HepG2 (cell line): Measurements from ENCODE around the gene MAP3K8. TPM values are rescaled to one million over a fixed set of nuclear protein-coding genes. Genes with fewer than 3 reads are reported as not detected.
A peak's percentile ranks its signal among the peaks of the same experiment; 100 is the strongest.

Experiments used
- ATAC-seq: fragments of 200-7000 bp; cut with Tn5 transposase; 3 replicates; pipeline ENCODE4 v1.9.1; 2020; ENCODE audit warnings: mild to moderate bottlenecking, moderate library complexity
- BruUV-seq: library from RNA; stranded (reverse); fragments of 400-500 nt; replicated peaks from 2 replicates; lab custom pipeline; 2021; lab: Mats Ljungman, UMichigan
- CTCF ChIA-PET: fragments of 300-600 bp; formaldehyde crosslinking; extraction: SDS; loops from one replicate; lab custom pipeline; 2021; ENCODE audit warnings: low total read pairs, inconsistent platforms, low intra/inter-chr PET ratio; lab: Yijun Ruan, JAX
- POLR2A ChIA-PET: fragments of 350-600 bp; sonication (Branson Sonifier 250); formaldehyde crosslinking; loops from one replicate; lab custom pipeline; 2020; ENCODE audit warnings: antibody characterized with exemption, inconsistent platforms; lab: Yijun Ruan, JAX
- DNase-seq: peaks from one replicate; pipeline ENCODE4 v3.0.0-alpha.2; 2015; ENCODE audit warnings: low spot score
- FAIRE-seq: peaks from 3 replicates; lab custom pipeline; 2011; peaks lifted over from hg19 to GRCh38; lab: Jason Lieb, UNC
- H2AFZ ChIP-seq: one replicate; pipeline ENCODE4 v1.6.1; 2011; ENCODE audit warnings: low read length, inconsistent platforms
- H3K27ac ChIP-seq: fragments of 300-600 bp; 3 replicates; pipeline ENCODE4 v1.8.0; 2011; ENCODE audit warnings: mixed run types, mild to moderate bottlenecking, mixed read lengths, low read length, inconsistent platforms; ENCODE audit not compliant: insufficient read depth; ENCODE audit errors: extremely low read length
- H3K27me3 ChIP-seq, 2 experiments: fragments of 200-600 bp in 1 of 2; 2 replicates in 1 of 2; 3 replicates in 1 of 2; pipeline versions ENCODE4 v1.6.0 to v1.8.0; 2011; ENCODE audit warnings: low read length in 2 of 2, mild to moderate bottlenecking in 2 of 2, moderate library complexity in 2 of 2, inconsistent platforms in 1 of 2; ENCODE audit not compliant: insufficient read depth in 2 of 2, control insufficient read depth in 1 of 2
- H3K36me3 ChIP-seq, 2 experiments: fragments of 200-600 bp in 1 of 2; replicated peaks in 1 of 2; 2 replicates in 1 of 2; 3 replicates in 1 of 2; pipeline versions ENCODE4 v1.5.1 to v1.8.0; 2011; ENCODE audit warnings: low read length in 2 of 2, inconsistent platforms in 1 of 2; ENCODE audit not compliant: insufficient read depth in 2 of 2, control insufficient read depth in 1 of 2
- H3K4me1 ChIP-seq: 2 replicates; pipeline ENCODE4 v1.5.1; 2012; ENCODE audit warnings: low read length, inconsistent platforms; ENCODE audit not compliant: insufficient read depth
- H3K4me2 ChIP-seq: 2 replicates; pipeline ENCODE4 v1.6.0; 2011; ENCODE audit warnings: low read depth, low read length, inconsistent platforms
- H3K4me3 ChIP-seq, 3 experiments: fragments of 200-600 bp in 1 of 3; sonication (generic), shearing (Covaris generic) in 1 of 3; replicated peaks in 1 of 3; 2 replicates each; pipeline ENCODE4 v1.5.1; 2011 to 2016; ENCODE audit warnings: low read length in 3 of 3, inconsistent platforms in 2 of 3, low read depth in 2 of 3, mild to moderate bottlenecking in 2 of 3, control low read depth in 1 of 3, mixed read lengths in 1 of 3; ENCODE audit not compliant: insufficient read depth in 1 of 3
- H3K79me2 ChIP-seq: one replicate; pipeline ENCODE4 v1.6.1; 2011; ENCODE audit warnings: low read length, inconsistent platforms; ENCODE audit not compliant: insufficient read depth
- H3K9ac ChIP-seq: 2 replicates; pipeline ENCODE4 v1.6.0; 2011; ENCODE audit warnings: mild to moderate bottlenecking, low read depth, low read length, inconsistent platforms; ENCODE audit not compliant: insufficient read depth
- H3K9me3 ChIP-seq: 2 replicates; pipeline ENCODE4 v1.5.1; 2012; ENCODE audit warnings: mild to moderate bottlenecking, low read length
- H4K20me1 ChIP-seq: 2 replicates; pipeline ENCODE4 v1.6.0; 2011; ENCODE audit warnings: inconsistent platforms, mild to moderate bottlenecking, low read length, moderate library complexity; ENCODE audit not compliant: insufficient read depth
- ARNT2 ChIP-seq: sonication (generic); formaldehyde crosslinking; IDR thresholded peaks from 2 replicates; pipeline ENCODE4 v1.8.0; 2022; ENCODE audit warnings: mild to moderate bottlenecking, low read depth, missing genetic modification reagents, moderate library complexity
- ATAD3A ChIP-seq: sonication (generic); formaldehyde crosslinking; IDR thresholded peaks from 2 replicates; pipeline ENCODE4 v1.4.0; 2020; ENCODE audit warnings: missing genetic modification reagents
- HINFP ChIP-seq: sonication (generic); formaldehyde crosslinking; IDR thresholded peaks from 2 replicates; pipeline ENCODE4 v1.4.0; 2020; ENCODE audit warnings: low read depth, mild to moderate bottlenecking, missing genetic modification reagents
- HNRNPK ChIP-seq: fragments of 200-400 bp; formaldehyde crosslinking; IDR thresholded peaks from 2 replicates; pipeline ENCODE4 v1.6.1; 2018; ENCODE audit warnings: low read length, low read depth, moderate library complexity, mild to moderate bottlenecking; ENCODE audit not compliant: poor library complexity, severe bottlenecking
- RBAK ChIP-seq: sonication (generic); formaldehyde crosslinking; IDR thresholded peaks from 2 replicates; pipeline ENCODE4 v1.5.1; 2020; ENCODE audit warnings: mild to moderate bottlenecking, missing genetic modification reagents
- SALL1 ChIP-seq: sonication (generic); formaldehyde crosslinking; IDR thresholded peaks from 2 replicates; pipeline ENCODE4 v1.8.0; 2022; ENCODE audit warnings: mild to moderate bottlenecking, missing genetic modification reagents
- SNAPC4 ChIP-seq: sonication (generic); formaldehyde crosslinking; IDR thresholded peaks from 2 replicates; pipeline ENCODE4 v1.4.0; 2020; ENCODE audit warnings: mild to moderate bottlenecking, missing genetic modification reagents
- ZBTB14 ChIP-seq: sonication (generic); formaldehyde crosslinking; IDR thresholded peaks from 2 replicates; pipeline ENCODE4 v1.4.0; 2020; ENCODE audit warnings: missing genetic modification reagents
- ZBTB8A ChIP-seq: sonication (generic); formaldehyde crosslinking; IDR thresholded peaks from 2 replicates; pipeline ENCODE4 v1.4.0; 2020; ENCODE audit warnings: mild to moderate bottlenecking, low read depth, missing genetic modification reagents, borderline replicate concordance
- ZNF576 ChIP-seq: sonication (generic); formaldehyde crosslinking; IDR thresholded peaks from 2 replicates; pipeline ENCODE4 v1.4.0; 2020; ENCODE audit warnings: mild to moderate bottlenecking, missing genetic modification reagents
- WGBS: methylation state at CpG from one replicate; pipeline ENCODE4 v1.1.6; 2017; ENCODE audit warnings: low lambda C conversion rate; 5-methylcytosine and 5-hydroxymethylcytosine counted together
- in situ Hi-C: cut with HindIII; loops from 2 replicates; pipeline ENCODE4 v1.10.0; 2017; ENCODE audit warnings: low pct_unique_long_range_greater_than_20kb; ENCODE audit not compliant: extremely low pct_ligation_motif_present
- intact Hi-C: fragments of 100-400 bp; cut with micrococcal nuclease; formaldehyde crosslinking; loops from one replicate; pipeline ENCODE4 v1.10.0; 2022; ENCODE audit not compliant: unreplicated experiment
- polyA plus RNA-seq, 8 experiments: library from polyadenylated mRNA; depleted of rRNA in 3 of 8; stranded (reverse) in 7 of 8; unstranded in 1 of 8; fragments of >200 nt; fragmentation: Illumina TruSeq in 4 of 8; extraction: Trizol in 4 of 8; gene quantifications; 2 replicates each; pipeline versions ENCODE4 v1.2.1 to v1.2.3, GENCODE V29; 2011 to 2016; ENCODE audit warnings: low read depth in 4 of 8, missing spikeins in 1 of 8, mixed read lengths in 1 of 8; ENCODE audit not compliant: insufficient read depth in 1 of 8
- total RNA-seq, 5 experiments: library from RNA; depleted of rRNA; stranded (reverse); fragments of >200 nt; fragmentation: Illumina TruSeq; extraction: Trizol; gene quantifications; 2 replicates each; pipeline ENCODE4 v1.2.3, GENCODE V29; 2016; ENCODE audit warnings: low read depth in 1 of 5

Gene MAP3K8
- total and polyA plus RNA-seq, 2 of the 13 experiments (the other 11 are each of a cell fraction or from before 2014, with no cell fraction given): 19.3 to 37.9 TPM

- WGBS: 31% methylated on average over 1 of the region's 1 CpG
- DNase-seq (no peak), ATAC-seq (no peak), FAIRE-seq (no peak)
- TF ChIP-seq SALL1 (CRISPR knock-in tag): no peak
- TF ChIP-seq HNRNPK: peak; percentile 11
- Histone ChIP-seq H3K9me3 (no peaks in the 10 kb centered on the region), H2AFZ (no peak overlapping the region), H3K36me3 (no peaks in the 10 kb centered on the region), H3K4me2 (no peak overlapping the region), H3K4me3 (no peak overlapping the region), H3K4me1 (peaks cover 32% of the 10 kb centered on the region), H3K27ac (no peak overlapping the region), H3K9ac (no peak overlapping the region), H3K79me2 (no peaks in the 10 kb centered on the region), H4K20me1 (no peaks in the 10 kb centered on the region), H3K27me3 (peaks cover 0 to 7% of the 10 kb centered on the region in 2 experiments; a peak in 2 of 5 replicates)
- CTCF ChIA-PET: no interaction called here
- in situ Hi-C loops: no loop called here
- no TSS peak for BruUV-seq
- intact Hi-C loops: no loop called here
- POLR2A ChIA-PET: no interaction called here
Measured at GRCh38 chr10:30499816-30500215, 65.8 kb downstream of the MAP3K8 start.

- BruUV-seq: no TSS peak
- no peak overlapping the region for H2AFZ ChIP-seq
- DNase-seq: no peak
- no peaks in the 10 kb centered on the region for H3K36me3 ChIP-seq
- H3K9me3 ChIP-seq: no peaks in the 10 kb centered on the region
- no peak overlapping the region for H3K4me2 ChIP-seq
- ChIA-PET CTCF (no interaction called here), POLR2A (interaction anchor here (0.5 kb wide), 1 partner anchor 68 kb away, joined by 3 read pairs; no protein-coding TSS in a partner anchor)
- peaks cover 35% of the 10 kb centered on the region for H3K4me1 ChIP-seq
- in situ Hi-C loops: no loop called here
- no peak for FAIRE-seq
- ATAC-seq: no peak
- H4K20me1 ChIP-seq: no peaks in the 10 kb centered on the region
- H3K27me3 ChIP-seq: peaks cover 0 to 7% of the 10 kb centered on the region in 2 experiments; a peak in 2 of 5 replicates
- intact Hi-C loops: no loop called here
- no peak overlapping the region for H3K4me3 ChIP-seq
- H3K79me2 ChIP-seq: no peaks in the 10 kb centered on the region
- H3K9ac ChIP-seq: no peak overlapping the region
- WGBS: 8% methylated on average over 2 of the region's 2 CpGs
- no peak overlapping the region for H3K27ac ChIP-seq
- TF ChIP-seq RBAK (CRISPR knock-in tag) (no peak), SNAPC4 (CRISPR knock-in tag) (no peak), ARNT2 (CRISPR knock-in tag) (no peak), ATAD3A (CRISPR knock-in tag) (no peak), ZBTB14 (no peak), HINFP (CRISPR knock-in tag) (no peak), ZNF576 (CRISPR knock-in tag) (no peak), ZBTB8A (CRISPR knock-in tag) (no peak)
Measured at GRCh38 chr10:30500534-30500933, 66.5 kb downstream of the MAP3K8 start.
